HG02973 (cell line): Measurements from ENCODE around the gene HPCAL4.

Source experiments
- ATAC-seq: cut with Tn5 transposase; IDR thresholded peaks from one replicate; pipeline ENCODE4 v1.9.1; 2021; ENCODE audit warnings: moderate library complexity; ENCODE audit not compliant: unreplicated experiment

The HPCAL4 gene

DNA sequence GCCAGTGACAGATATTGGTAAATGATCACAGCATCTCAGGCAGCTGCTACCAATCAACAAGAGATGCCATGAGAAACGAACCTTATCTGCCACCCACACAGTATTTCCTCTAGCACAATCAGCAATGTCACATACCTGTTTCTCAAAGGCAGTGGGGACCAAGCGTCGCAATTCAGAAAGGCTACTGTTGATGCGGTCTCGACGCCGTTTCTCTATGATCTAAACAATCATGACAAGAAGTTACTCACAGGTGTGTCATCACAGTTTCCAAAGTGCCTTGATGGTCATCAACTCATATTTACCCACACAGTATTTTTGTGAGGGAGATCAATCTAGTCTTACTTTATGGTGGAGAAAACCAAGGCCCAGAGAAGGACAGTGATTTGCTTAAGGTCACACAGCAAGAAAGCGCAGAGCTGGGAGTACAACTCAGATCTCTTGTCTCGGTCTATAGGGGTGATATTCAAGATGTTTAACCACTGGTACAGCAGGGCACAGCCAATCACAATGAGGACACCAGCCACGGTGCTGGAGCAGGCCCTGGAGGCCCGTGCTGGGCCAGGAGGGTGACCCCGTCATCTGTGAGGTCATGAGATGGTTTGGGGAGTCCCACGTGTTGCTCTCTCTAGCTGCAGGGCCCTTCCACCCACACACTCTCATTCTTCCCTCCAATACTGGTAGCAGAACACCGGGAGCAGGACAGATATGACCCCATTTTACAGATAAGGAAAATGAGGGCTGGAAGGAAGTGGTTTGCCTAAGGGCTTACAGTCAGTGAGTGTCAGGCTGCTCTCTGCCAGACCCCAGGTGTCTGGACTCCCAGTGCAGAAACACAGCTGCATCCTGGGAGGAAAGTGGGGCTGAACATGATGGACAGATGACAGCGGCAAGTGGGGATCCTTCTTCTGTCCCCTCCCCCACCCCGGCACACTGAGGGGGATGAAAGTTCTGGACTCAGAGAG, 59.6 kb downstream of the HPCAL4 start:
- ATAC-seq: no peak

DNA sequence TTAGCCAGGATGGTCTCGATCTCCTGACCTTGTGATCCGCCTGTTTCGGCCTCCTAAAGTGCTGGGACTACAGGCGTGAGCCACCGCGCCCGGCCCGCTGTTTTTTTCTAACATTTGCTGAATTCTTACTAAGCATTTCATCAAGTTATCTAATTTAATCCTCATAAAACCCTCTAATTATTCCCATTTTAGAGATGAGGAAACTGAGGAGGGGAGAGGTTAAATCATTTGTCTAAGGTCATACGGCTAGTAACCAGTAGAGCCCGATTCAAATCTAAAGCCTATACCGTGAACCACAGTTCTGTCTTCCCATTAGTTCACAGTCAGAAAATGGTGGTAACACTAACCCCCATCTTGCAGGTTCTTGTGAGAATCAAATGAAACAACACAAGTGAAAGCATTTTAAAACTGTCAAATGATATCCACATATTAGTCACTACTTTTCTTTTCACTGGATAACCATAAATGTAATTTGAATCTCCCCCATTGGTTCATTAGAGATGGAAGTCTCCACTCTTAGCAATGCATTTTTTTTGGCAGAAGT, 62.4 kb downstream of the HPCAL4 start:
- ATAC-seq: no peak
